DND-41 (cell line): ENCODE data around the gene ARHGAP25.
A peak's percentile ranks its signal among the peaks of the same experiment; 100 is the strongest.

Source experiments
- ATAC-seq: fragments of 200-7000 bp; cut with Tn5 transposase; 3 replicates; pipeline ENCODE4 v1.9.1; 2021; ENCODE audit warnings: low read depth; ENCODE audit not compliant: insufficient read depth
- DNase-seq: peaks from one replicate; pipeline ENCODE4 v3.0.0-alpha.2; 2020
- H2AFZ ChIP-seq: 2 replicates; pipeline ENCODE4 v1.6.0; 2012; ENCODE audit warnings: low read depth, low read length
- H3K27ac ChIP-seq: 2 replicates; pipeline ENCODE4 v1.5.1; 2012; ENCODE audit warnings: low read length, inconsistent platforms
- H3K27me3 ChIP-seq: fragments of 200-600 bp; sonication (generic); 2 replicates; pipeline ENCODE4 v1.6.0; 2012; ENCODE audit warnings: low read length, mild to moderate bottlenecking, inconsistent platforms; ENCODE audit not compliant: insufficient read depth, poor library complexity
- H3K36me3 ChIP-seq: 2 replicates; pipeline ENCODE4 v1.5.1; 2012; ENCODE audit warnings: low read length, inconsistent platforms; ENCODE audit not compliant: insufficient read depth
- H3K4me1 ChIP-seq: 2 replicates; pipeline ENCODE4 v1.5.1; 2012; ENCODE audit warnings: mild to moderate bottlenecking, low read length; ENCODE audit not compliant: insufficient read depth
- H3K4me2 ChIP-seq: 2 replicates; pipeline ENCODE4 v1.6.0; 2012; ENCODE audit warnings: mild to moderate bottlenecking, moderate library complexity, low read length, inconsistent platforms; ENCODE audit not compliant: insufficient read depth
- H3K4me3 ChIP-seq, 2 experiments: fragments of 200-600 bp in 1 of 2; shearing (Covaris generic) in 1 of 2; 2 replicates each; pipeline ENCODE4 v1.5.1; 2012 to 2016; ENCODE audit warnings: inconsistent platforms in 2 of 2, low read length in 2 of 2, mild to moderate bottlenecking in 2 of 2, low read depth in 1 of 2, moderate library complexity in 1 of 2
- H3K79me2 ChIP-seq: 2 replicates; pipeline ENCODE4 v1.6.0; 2012; ENCODE audit warnings: low read length, inconsistent platforms; ENCODE audit not compliant: insufficient read depth
- H3K9ac ChIP-seq: 2 replicates; pipeline ENCODE4 v1.6.0; 2012; ENCODE audit warnings: low read depth, mild to moderate bottlenecking, inconsistent platforms, low read length, moderate library complexity
- H3K9me3 ChIP-seq: 2 replicates; pipeline ENCODE4 v1.5.1; 2012; ENCODE audit warnings: low read length, moderate library complexity, mild to moderate bottlenecking, inconsistent platforms; ENCODE audit not compliant: insufficient read depth, severe bottlenecking
- H4K20me1 ChIP-seq: 2 replicates; pipeline ENCODE4 v1.6.0; 2012; ENCODE audit warnings: low read length; ENCODE audit not compliant: insufficient read depth
- CTCF ChIP-seq: IDR thresholded peaks from 2 replicates; pipeline ENCODE4 v1.5.1; 2012; ENCODE audit warnings: borderline replicate concordance, low read length, moderate library complexity, mild to moderate bottlenecking; ENCODE audit not compliant: poor library complexity, severe bottlenecking; ENCODE audit errors: extremely low read depth
- EZH2 ChIP-seq: IDR thresholded peaks from 3 replicates; pipeline ENCODE4 v1.6.1; 2012; ENCODE audit warnings: borderline replicate concordance, low read depth, mild to moderate bottlenecking, moderate library complexity, low read length, inconsistent platforms; ENCODE audit not compliant: severe bottlenecking

Gene ARHGAP25

GRCh38 chr2:68796295-68796905 is 61.8 kb downstream of the ARHGAP25 start:
- ATAC-seq (no peak), DNase-seq (no peak)
- Histone ChIP-seq H3K9ac (no peak overlapping the region), H2AFZ (no peak overlapping the region), H3K27ac (peak overlapping the region; percentile 3; the same call in 1 of the 2 replicates), H3K4me3 (no peak overlapping the region), H3K4me2 (no peak overlapping the region), H3K9me3 (no peaks in the 10 kb centered on the region), H3K36me3 (peaks cover 42% of the 10 kb centered on the region), H3K27me3 (no peaks in the 10 kb centered on the region), H3K79me2 (0 out of 2 replicates have a peak, but pooled peaks cover 3% of the 10 kb centered on the region), H3K4me1 (no peaks in the 10 kb centered on the region), H4K20me1 (no peaks in the 10 kb centered on the region)
- TF ChIP-seq EZH2 (no peak), CTCF (no peak)

- H3K36me3 ChIP-seq = peaks cover 35% of the 10 kb centered on the region
Measured at GRCh38 chr2:68798569-68798968, 64.0 kb downstream of the ARHGAP25 start.

DNA sequence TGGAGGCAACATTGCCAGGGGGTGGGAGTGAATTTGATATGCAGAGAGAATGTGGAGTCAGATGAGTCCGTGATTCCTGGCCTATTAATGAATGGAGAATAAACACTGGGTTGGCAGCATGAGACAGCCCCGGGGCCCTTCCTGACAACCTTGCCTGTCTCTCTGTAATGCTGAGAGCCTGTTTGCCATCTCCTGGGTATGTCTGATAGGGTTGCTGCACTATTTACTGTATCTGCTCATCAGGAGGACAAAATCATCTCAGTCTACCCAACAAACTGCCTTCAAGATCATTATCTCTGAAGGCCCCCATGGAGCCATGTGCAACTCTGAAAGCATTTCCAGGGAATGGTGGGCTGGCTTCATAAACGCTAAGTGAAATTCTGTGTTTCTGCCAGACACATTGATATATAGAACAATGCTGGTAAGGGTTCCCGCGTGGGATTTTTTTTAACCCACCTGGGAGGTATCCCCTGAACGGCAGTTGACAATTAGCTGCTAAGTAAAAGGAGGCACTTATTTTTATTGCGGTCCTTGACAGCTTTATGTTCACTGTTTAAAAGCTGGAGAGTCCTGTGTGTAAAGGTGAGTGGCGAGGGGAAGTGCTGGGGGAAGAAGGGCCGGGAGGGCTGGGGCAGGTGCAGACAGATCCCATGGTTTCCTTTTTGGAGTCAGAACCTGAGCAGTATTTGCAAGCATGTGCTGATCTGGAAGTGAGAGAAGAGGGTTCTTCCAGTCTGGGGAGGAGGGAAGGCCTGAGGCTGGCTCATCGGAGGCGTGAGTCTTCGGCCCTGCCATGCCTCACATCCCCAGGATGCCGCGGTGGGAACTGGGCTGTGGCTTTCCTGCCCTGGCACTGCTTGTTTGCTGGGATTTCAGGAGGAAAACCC is 64.8 kb downstream of the ARHGAP25 start:
- Histone ChIP-seq H3K4me2 (no peak overlapping the region), H3K27ac (peak overlapping the region; percentile 34; the same call in 1 of the 2 replicates), H3K9ac (no peak overlapping the region), H3K4me3 (no peak overlapping the region), H3K27me3 (no peaks in the 10 kb centered on the region), H3K4me1 (no peaks in the 10 kb centered on the region), H2AFZ (no peak overlapping the region), H3K79me2 (0 out of 2 replicates have a peak, but pooled peaks cover 3% of the 10 kb centered on the region), H3K36me3 (peaks cover 40% of the 10 kb centered on the region), H4K20me1 (no peaks in the 10 kb centered on the region), H3K9me3 (no peaks in the 10 kb centered on the region)
- TF ChIP-seq EZH2 (no peak), CTCF (no peak)
- DNase-seq (no peak), ATAC-seq (no peak)

More at GRCh38 chr2:68798569-68798968, 64.0 kb downstream of the ARHGAP25 start:
- Histone ChIP-seq H3K4me2 (no peak overlapping the region), H4K20me1 (no peaks in the 10 kb centered on the region), H3K9me3 (no peaks in the 10 kb centered on the region), H2AFZ (no peak overlapping the region), H3K27ac (no peak overlapping the region), H3K9ac (no peak overlapping the region), H3K4me3 (no peak overlapping the region), H3K27me3 (no peaks in the 10 kb centered on the region), H3K79me2 (0 out of 2 replicates have a peak, but pooled peaks cover 3% of the 10 kb centered on the region), H3K4me1 (no peaks in the 10 kb centered on the region)
- TF ChIP-seq EZH2 (no peak), CTCF (no peak)
- ATAC-seq = no peak
- no peak for DNase-seq
